Activated CD4-positive, alpha-beta T cell treated with anti-CD3 and anti-CD28 coated beads for 1 hour (primary cell): ENCODE data around the gene POLR2C.
A peak's percentile ranks its signal among the peaks of the same experiment; 100 is the strongest.
"Not testable (repeated sequence)": the region's sequence is repeated elsewhere in the genome, so short reads cannot be mapped to it uniquely, and the experiment has no call there.

Experiments
- DNase-seq: peaks from one replicate; pipeline ENCODE4 v3.0.0-alpha.2; 2020

Gene POLR2C

DNA sequence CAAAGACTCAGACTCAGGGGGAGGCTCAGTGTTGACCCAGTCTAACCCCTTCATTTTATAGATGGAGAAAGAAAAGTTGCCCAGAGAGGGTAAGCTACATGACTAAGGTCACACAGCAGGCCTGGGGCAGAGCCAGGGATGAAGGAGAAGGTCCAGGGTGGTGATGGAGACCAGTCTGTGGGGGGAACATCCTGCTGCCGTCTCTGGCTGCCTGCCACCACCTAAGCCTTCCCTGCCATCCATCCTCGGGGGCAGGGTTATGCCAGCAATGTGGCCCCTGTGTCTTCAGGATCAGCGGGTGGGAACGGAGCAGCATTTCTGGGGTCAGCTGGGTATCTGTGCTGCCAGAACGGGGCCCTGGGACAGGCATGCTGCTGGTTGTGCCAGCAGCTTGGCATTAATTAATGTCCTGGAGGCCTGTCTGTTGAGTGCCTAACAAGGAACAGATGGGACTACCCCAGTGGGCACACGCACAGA, 18.3 kb downstream of the POLR2C start:
- no peak for DNase-seq

DNA sequence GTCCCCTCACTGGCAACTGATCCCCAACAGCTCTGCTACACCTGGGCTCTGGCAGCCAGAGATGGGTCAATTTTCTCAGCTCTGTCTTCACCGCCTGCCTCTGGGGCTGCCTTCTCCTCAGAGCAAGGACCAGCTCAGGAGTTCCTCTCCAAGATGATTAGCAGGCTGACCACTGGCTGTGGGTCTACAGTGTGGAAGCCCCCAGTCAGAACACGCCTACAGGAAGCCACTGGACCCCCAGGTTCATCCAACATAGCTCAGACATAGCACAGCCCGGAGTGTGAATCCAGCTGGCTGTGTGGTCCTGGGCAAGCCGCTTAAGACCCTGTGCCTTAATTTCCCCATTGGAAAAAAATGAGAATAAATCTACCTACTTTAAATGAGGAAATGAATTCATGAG, 18.9 kb downstream of the POLR2C start:
- DNase-seq: no peak

DNA sequence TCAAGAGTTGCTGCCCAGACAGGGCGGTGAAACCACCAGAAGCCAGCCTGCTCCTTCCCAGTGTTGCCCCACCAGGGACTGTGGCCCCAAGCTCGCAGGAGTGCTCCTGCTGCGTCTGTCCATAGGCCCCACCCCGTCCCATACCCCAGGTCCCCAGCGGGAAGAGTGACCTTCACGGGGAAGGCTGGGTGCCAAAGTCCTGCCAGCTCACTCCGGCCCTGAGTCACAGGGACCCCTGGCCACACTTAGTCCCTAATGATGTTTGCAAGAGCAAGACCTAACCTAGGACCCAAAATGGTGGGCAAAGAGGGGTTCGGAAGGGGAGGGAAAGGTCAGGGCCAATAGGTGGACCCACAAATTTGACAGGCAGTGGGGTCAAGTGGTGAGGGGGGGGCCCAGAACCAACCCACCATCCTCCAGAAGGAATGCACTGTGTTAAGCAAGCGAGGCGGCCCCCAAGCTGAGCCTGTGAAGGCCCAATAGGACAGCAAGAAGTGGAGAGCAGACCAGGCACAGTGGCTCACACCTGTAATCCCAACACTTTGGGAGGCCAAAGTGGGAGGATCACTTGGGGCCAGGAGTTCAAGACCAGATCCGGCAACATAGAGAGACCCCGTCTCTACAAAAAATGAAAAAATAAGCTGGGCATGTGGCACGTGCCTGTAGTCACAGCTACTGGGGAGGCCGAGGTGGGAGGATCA, 20.5 kb downstream of the POLR2C start:
- no peak for DNase-seq

DNA sequence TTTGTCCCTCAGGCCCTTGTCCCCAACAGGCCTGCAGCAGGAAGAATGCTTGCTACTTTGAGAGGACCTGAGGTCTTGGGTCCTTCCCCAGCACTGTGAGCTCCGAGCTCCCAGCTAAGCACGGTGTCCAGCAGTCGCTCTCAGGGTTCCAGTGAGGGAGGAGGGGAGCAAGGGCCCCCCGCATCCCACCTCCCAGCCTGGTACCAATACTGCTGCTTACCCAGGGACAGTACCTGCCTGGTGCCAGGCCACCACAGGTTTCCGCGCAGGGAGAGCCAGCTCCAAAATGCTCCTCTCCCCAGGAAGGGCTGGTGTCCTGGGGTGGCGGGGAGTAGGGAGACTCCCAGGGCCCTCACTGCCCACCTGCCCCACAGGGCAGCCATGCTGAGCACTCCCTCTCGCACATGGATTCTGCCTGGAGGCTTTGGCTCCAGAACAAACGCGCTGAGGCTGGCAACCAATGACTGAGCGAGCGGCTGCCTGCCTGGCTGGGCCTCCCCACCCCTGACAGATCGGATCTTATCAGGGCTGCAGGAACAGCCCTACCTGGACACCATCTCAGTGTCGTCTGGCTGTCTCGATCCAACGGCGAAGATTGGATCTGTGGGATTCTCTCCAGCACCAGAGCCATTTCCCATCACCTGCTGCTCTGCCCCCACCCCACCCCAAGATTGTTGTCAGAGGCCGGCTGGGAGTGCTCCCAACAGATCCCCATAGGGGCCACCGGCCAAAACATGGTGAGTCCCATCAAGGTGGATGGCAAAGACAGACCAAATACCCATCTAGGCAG, 21.4 kb downstream of the POLR2C start:
- no peak for DNase-seq

DNA sequence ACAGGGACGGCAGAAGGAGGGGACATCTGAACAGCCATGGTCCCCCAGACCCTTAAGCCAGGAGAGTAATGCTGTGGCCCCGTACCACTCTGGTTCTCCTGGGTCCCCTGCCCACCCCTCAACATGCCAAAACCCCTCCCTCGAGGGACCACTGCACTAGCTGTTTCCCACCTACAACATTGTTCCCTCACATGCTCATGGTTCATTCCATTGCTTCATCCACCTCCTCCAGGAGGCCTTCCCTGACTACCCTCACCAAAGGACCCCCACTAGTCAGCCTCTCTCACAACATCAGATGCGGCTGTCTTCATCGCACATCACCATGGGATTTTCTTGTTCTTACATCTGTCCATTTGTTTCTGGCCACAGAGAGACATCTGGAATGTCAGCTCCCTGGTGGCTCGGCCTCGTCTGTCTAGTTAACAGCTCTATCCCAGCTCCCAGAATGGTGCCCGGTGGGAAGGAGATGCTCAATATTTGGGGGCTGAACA, 22.1 kb downstream of the POLR2C start:
- no peak for DNase-seq

DNA sequence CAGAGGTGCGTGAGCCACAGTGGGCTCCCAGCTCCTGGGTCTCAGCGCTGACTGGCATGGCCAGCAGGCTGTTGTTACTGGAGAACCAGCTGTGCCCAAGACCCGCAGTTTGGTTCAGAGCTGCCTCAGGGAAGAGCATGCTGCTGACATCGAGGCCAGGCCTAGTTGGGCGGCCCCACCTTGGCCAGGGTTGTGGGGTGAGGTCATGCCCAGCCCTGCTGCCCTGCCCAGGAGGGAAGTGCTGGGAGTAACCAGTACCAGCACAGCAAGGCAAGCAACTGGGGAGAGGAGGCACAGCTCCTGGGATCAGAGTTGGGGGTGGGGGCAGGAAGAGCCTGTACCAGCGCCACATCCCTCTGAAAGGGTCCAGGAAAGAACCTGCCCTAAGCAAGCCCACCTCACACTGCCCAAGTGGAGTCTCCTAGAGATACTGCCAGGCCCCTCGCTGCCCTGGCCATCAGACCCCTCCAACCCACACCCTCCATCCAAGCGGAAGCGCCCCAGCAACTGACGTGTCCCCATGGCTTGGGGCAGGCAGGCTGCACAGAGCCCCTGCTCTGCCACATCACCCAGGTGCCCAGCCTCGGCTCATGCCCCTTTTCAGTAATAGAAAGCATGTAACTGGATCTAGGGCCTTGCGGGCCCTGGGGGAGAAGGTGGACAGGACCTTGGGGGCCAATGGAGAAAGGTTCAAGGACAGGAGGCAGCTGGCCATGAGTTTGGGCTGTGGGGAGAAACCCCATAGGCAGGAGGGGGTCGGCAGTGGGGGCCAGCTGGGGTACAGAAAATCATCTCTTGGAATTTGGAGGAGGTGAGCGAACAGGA, 22.8 kb downstream of the POLR2C start:
- DNase-seq: no peak

DNA sequence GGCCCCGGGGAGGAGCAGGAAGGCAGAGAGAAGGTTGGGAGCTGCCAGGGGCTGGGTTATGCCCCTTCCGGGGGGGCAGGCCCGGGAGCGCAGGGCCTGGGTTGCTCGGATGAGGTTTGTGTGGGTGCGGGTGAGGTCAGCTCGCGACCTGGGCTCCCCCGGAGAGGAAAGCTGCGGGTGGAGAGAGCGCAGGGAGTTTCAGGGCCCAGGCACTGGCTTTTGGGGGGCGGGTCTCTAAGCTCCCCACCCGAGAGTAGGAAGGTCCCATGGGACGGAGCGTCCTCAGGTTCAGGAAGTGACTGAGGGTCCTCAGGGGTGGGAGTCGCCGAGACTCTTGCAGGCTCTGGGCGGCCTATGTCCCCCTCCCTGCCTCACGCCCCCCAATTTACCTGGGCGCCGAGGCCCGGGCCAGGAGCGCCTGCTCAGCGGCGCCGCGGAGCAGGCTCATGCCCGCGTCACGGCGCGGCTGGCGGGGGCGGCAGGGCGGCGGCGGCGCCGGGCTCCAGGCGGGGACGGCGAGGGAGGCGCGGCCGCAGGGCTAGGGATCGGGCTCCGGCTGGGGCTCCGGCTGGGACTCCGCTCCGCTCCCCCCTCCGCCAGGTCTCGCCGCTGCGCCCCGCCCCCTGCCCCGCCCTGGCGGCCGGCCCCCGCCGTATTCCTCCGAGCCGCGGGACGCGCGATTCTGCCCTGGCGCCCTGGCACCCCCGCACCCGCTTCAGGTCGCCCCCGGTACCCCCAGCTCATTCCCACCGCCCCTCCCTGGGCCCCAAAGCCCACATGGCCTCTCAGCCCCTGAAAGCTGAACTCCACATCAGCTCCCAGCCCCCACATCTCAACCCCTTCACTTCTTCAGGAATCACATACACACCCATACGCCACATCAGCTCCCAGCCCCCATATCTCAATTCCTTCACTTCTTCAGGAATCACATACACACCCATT, 23.7 kb downstream of the POLR2C start, which contains the start of gene DOK4:
DOK4 (minus strand) TSS at position 578 of the 942 bp plus-strand sequence. CDS start 6,986 bp downstream, outside the sequence.
- DNase-seq: peak; percentile 69

DNA sequence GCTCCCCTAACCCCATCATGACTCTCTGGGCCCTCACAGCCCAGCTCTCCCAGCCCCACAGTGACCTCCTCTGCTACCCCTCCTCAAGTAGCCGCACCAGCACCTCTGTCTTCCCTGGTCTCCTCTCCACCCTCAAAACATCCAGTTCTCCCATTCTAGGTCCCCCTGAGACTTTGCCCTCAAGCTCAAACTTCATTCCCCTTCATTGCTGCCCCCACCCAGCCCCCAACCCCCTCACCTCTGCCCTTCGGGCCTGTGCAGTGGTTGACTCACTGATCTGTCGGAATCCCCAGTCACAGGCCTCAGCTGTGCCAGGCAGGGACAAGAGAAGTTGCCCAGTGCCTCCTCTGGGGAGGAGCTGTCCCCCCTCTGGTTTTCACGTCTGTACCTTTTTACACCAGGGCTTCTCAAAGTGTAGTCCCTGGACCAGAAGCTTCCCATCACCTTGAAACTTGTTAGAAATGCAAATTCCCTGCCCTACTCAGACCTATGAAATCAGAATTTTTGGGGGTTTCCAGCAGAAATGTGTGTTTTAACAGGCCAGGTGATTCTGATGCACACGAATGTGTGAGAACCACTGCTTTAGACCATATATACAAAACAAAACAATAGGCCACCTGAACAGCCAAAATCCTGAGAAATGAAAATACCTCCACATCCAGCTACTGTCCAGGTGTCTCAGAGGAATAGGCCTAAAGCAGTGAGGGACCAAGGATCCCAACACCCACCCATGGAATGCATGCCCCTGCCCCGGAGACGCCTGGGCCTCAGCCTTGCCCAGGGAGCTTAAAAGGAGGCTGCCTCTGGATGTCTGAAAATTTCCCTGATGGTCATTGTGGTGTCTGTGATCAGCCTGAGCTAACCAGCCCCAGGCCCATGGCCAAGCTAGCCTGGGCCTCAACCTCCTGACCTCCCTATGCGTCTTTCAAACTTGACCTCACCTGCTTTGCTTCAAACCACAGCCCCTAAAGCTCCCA, 24.7 kb downstream of the POLR2C start:
- no peak for DNase-seq

DNA sequence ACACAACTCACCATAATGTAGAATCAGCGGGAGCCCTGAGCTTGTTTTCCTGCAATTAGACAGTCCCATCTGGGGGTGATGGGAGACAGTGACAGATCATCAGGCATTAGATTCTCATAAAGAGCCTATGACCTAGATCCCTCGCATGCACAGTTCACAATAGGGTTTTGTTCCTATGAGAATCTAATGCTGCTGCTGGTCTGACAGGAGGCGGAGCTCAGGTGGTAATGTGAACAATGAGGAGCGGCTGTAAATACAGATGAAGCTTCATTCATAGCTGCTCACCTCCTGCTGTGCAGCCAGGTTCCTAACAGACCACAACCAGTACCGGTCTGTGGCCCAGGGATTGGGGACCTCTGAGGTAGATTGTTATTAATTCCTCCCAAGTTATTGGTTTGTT, 26.8 kb downstream of the POLR2C start:
- no peak for DNase-seq

DNA sequence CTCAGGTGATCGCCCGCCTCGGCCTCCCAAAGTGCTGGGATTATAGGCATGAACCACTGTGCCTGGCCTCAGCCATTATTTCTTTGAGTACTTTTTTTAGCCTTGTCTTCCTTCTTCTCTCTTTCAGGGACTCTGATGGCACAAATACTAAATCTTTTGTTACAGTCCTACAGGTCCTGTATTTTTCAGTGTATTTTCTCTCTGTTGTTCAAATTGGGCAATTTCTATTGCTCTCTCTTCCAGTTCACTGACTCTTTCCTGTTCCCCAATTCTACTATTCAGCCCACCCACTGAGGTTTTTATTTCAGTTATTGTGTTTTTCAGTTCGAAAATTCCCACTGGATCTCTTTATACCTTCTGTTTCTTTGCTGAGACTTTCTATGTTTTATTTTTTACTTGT, 31.3 kb downstream of the POLR2C start:
- no peak for DNase-seq

DNA sequence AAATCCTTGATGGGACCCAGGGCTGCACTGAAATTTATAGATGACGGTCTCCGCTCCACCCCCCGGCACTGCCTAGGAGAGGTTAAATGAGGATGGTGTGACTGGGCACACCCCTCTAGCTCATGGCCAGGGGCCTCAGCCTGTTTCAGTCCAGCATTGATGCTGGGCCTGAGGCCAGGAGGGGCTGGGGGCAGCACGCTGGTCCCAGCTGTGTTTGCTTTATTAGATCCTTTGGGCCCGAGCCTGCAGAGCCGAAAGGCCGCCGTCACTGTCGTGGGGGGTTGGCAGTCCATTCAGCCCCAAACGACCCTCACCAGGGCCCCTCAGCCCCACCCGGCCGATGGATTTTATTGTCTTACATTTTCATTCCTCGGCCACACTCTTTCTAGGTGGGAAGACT, 34.6 kb downstream of the POLR2C start:
- DNase-seq: no peak

DNA sequence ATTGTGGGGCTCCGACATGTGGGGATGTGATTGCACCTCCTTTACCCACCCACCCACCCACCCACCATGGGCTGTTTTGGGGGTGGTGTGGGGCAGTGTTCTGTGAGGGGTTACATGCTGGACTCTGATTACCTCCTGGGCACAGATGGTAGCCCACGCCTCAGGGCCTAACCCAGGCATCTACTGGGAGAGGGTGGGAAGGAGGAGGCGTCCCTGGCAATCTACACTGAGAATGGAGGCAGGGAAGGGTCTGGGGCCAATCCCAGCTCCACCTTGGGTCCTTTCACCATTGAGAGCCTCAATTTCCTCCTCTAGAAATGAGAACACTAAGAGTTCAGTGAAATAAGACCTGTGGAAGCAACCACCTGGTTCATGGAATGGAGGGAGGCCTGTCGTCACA, 35.6 kb downstream of the POLR2C start:
- DNase-seq: no peak

DNA sequence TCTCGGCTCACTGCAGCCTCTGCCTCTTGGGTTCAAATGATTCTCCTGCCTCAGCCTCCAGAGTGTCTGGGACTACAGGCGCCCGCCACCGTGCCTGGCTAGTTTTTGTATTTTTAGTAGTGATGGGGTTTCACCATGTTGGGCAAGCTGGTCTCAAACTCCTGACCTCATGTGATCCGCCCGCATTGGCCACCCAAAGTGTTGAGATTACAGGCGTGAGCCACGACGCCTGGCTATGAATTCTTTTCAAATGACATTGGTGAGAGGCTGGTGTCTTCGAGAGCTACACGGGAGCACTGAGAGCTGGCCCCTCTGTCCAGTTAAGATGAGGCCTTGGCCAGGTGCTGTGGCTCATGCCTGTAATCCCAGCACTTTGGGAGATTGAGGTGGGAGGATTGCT, 37.5 kb downstream of the POLR2C start:
- not testable (repeated sequence) for DNase-seq

DNA sequence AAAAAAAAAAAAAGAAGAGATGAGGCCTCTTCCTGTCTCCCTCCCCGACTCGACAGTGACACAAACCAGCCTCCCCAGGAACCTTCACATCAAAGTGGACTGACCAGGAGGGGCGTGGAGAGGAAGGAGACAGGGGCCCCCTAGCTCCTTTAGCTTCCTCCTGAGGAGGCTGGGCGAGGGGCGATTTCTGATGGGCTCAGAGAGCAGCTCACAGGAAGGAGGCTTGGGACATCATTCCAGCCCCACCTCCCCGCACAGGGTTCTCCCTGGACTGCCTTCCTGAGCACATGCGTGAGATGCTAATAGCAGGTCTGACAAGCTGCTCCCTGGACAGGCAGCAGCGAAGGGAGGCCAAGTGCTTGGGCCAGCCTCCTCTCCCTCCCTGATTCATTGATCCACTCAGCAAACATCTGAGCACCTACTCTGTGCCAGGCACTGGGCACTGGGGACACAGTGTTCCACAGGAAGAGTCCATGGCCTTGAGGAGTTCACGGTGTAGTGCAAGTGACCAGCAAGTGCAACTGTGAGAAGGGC, 38.2 kb downstream of the POLR2C start:
- no peak for DNase-seq

DNA sequence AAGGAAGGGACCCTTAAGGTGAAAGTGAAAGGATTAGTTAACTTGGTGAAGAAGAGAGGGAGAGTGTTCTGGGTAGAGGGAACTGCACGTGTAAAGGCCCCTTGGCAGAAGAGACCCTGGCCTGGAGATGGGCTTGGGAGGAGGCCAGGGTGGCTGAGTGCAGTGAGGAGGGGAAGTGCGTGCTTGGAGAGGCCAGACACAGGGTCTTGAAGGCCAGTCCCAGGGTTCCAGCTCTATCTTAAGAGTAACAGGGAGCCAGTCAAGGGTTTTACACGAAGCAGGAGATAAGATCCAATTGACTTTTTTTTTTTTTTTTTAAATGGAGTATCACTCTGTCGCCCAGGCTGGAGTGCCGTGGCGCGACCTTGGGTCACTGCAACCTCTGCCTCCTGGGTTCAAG, 39.0 kb downstream of the POLR2C start:
- no peak for DNase-seq

DNA sequence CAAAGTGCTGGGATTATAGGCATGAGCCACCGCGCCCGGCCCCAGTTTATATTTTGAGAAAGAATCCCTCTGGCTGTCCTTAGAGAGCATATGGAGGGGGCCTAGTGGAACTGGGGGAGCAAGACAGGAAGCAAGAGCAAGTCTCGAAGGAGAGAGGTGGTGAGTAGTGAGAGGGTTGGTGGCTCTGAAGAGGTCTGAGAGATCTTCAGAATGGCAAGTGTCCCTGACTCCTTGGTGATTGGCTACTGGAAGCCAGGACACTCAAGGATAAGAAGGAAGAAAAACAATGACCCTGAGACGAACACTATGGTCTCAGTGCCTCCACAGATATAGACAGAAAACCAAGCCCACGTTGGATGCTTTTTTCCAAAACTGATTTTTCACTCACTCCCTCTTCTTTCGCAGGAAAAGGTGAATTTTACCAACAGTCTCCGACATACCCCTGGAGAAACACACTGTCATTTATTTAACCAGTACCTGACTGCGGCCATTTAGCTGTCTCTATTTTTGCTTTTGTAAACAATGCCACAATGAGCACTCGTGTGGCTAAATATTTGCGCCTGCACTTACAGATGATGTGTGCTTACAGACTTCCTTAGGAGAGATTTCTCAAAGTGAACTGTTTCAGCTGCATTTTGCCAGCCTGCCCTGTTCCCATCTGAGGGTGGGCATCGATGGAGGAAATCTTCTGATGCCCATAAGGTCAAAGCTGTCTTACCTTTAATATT, 39.7 kb downstream of the POLR2C start:
- no peak for DNase-seq

DNA sequence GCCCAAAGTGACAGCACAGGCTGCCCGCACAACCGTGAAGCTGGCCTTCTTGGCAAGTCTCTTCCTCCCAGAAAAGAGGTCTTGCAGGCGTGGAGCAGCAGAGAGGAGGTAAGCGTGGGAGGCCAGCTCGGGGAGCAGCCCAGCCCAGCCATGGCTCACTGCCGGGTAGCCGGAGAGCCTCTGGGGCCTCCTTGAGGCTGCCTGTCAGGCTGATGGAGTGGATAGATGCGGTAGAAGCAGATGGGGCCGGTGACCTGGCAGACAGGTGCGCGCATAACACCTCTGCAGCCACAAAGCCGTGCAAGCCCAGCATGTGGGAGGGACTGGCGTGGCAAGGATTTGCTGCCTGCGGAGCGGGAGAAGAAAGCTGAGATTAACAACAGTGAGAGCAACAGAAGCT, 40.9 kb downstream of the POLR2C start:
- DNase-seq: no peak

DNA sequence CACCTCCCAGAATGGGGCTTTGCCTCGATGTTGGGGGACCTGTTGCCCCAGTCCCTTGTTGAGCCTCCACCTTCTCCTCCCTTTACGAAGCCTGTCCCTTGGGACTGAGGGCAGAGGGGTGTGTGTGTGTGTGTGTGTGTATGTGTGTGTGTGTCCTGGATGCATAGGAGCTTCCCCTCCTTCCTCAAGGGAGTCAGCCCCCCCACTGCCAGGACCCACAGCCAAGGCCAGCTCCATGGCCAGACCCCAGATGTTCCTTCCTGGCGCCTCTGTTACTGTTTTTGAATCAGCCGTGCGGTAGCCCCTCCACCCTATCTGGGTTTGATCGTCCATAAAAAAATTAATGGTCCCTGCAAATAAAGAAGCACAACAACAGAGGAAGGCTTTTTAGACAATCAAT, 41.5 kb downstream of the POLR2C start:
- DNase-seq: no peak

DNA sequence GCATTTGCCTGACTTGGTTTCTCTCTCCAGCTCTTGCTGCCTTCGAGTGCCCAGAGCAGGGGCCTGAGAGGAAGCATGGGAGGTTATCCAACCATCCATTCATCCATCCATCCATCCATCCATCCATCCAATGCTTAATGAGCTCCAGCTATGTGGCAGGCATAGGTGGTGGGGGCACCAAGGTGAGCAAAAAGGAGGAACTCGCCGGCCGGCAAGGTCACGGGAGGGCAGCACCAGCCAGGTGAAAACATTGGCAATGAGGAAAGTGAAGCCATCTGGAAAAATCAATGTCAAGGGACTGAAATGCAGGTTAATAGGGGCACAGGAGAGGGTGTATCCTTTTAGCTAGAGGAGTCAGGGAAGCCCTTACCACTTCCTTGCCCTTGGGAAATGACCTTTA, 42.0 kb downstream of the POLR2C start:
- no peak for DNase-seq

DNA sequence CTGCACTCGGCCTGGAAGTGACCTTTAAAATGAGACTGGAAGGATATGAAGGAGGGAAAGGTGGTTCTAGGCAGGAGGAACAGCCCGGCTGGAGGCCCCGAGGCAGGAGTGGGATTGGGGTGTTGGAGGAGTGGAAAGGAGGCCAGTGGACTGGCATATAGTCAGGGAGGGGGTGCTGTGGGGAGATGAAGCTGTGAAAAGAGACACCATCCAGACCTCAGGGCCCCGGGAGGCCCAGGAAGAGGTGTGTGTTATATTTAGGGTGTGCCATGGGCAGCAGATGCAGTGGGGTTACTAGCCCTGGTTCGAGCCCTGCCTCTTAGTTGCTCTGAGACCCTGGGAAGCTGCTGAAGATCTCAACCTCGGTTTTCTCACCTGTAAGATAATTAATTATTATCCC, 42.7 kb downstream of the POLR2C start:
- no peak for DNase-seq
